K562 (cell line): Measurements from ENCODE around the gene LMO3. TPM values are rescaled to one million over a fixed set of nuclear protein-coding genes. Genes with fewer than 3 reads are reported as not detected.

Source experiments
- ESRRB ChIP-seq: fragments of 250-450 bp; sonication (Bioruptor Pico); IDR thresholded peaks from 2 replicates; pipeline ENCODE4 v1.5.0; 2020; ENCODE audit warnings: mild to moderate bottlenecking, moderate library complexity, borderline replicate concordance
- NUFIP1 ChIP-seq: fragments of 450-650 bp; IDR thresholded peaks from 2 replicates; pipeline ENCODE4 v1.6.1; 2018; ENCODE audit not compliant: partially characterized antibody
- ZKSCAN8 ChIP-seq: fragments of 200-800 bp; sonication (Bioruptor generic); IDR thresholded peaks from 2 replicates; pipeline ENCODE4 v1.6.1; 2016; ENCODE audit warnings: missing genetic modification characterization, missing compliant biosample characterization
- polyA plus RNA-seq, 8 experiments: library from polyadenylated mRNA; depleted of rRNA in 4 of 8; stranded (reverse) in 5 of 8; unstranded in 3 of 8; fragments of >200 nt; fragmentation: Nextera tagmentation in 2 of 8; fragmentation: Illumina TruSeq in 1 of 8; extraction: Ambion mirVana in 2 of 8; extraction: Trizol in 1 of 8; gene quantifications; 2 replicates each; pipeline versions ENCODE4 v1.2.1 to v1.2.3, GENCODE V29; 2011 to 2014; ENCODE audit warnings: inconsistent platforms in 1 of 8, missing spikeins in 1 of 8
- total RNA-seq, 7 experiments: library from RNA; depleted of rRNA in 6 of 7; stranded (reverse); fragments of >200 nt in 6 of 7; fragmentation: Illumina TruSeq in 2 of 7; extraction: Trizol in 2 of 7; gene quantifications; 2 replicates each; pipeline versions ENCODE4 v1.2.1 to v1.2.3, GENCODE V29; 2011 to 2021; ENCODE audit warnings: low replicate concordance in 1 of 7
- TF ChIP-seq, protein P1 (sequence below): fragments of 450-650 bp; IDR thresholded peaks from 2 replicates; pipeline ENCODE4 v1.6.1; 2016; ENCODE audit warnings: mild to moderate bottlenecking, moderate library complexity

Gene LMO3
- total and polyA plus RNA-seq, 9 of the 15 experiments (the other 6 are each of a cell fraction or from before 2014, with no cell fraction given), result 0.04 to 0.40 (median 0.05) TPM; not detected in 6

DNA sequence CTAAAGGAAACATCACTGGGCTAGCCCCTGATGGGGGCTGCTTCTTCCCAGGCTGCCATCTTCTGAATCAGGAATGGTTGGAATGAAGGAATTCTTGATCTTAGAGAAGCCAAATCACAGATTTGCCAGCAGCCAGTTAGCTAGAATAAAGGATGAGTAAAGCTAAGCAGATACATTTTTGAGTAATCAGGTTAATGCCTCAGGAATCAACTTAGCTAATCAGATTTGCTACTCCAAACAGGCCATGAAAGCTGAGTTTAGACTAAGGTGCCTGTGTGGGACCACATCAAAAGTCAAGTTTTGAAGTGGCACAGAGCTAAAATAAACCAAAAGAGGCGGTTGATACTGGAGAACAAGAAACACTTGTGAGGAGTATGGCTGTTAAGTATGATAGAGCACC is 28.8 kb upstream of the LMO3 start (continued):
- TF ChIP-seq, protein P1, sequence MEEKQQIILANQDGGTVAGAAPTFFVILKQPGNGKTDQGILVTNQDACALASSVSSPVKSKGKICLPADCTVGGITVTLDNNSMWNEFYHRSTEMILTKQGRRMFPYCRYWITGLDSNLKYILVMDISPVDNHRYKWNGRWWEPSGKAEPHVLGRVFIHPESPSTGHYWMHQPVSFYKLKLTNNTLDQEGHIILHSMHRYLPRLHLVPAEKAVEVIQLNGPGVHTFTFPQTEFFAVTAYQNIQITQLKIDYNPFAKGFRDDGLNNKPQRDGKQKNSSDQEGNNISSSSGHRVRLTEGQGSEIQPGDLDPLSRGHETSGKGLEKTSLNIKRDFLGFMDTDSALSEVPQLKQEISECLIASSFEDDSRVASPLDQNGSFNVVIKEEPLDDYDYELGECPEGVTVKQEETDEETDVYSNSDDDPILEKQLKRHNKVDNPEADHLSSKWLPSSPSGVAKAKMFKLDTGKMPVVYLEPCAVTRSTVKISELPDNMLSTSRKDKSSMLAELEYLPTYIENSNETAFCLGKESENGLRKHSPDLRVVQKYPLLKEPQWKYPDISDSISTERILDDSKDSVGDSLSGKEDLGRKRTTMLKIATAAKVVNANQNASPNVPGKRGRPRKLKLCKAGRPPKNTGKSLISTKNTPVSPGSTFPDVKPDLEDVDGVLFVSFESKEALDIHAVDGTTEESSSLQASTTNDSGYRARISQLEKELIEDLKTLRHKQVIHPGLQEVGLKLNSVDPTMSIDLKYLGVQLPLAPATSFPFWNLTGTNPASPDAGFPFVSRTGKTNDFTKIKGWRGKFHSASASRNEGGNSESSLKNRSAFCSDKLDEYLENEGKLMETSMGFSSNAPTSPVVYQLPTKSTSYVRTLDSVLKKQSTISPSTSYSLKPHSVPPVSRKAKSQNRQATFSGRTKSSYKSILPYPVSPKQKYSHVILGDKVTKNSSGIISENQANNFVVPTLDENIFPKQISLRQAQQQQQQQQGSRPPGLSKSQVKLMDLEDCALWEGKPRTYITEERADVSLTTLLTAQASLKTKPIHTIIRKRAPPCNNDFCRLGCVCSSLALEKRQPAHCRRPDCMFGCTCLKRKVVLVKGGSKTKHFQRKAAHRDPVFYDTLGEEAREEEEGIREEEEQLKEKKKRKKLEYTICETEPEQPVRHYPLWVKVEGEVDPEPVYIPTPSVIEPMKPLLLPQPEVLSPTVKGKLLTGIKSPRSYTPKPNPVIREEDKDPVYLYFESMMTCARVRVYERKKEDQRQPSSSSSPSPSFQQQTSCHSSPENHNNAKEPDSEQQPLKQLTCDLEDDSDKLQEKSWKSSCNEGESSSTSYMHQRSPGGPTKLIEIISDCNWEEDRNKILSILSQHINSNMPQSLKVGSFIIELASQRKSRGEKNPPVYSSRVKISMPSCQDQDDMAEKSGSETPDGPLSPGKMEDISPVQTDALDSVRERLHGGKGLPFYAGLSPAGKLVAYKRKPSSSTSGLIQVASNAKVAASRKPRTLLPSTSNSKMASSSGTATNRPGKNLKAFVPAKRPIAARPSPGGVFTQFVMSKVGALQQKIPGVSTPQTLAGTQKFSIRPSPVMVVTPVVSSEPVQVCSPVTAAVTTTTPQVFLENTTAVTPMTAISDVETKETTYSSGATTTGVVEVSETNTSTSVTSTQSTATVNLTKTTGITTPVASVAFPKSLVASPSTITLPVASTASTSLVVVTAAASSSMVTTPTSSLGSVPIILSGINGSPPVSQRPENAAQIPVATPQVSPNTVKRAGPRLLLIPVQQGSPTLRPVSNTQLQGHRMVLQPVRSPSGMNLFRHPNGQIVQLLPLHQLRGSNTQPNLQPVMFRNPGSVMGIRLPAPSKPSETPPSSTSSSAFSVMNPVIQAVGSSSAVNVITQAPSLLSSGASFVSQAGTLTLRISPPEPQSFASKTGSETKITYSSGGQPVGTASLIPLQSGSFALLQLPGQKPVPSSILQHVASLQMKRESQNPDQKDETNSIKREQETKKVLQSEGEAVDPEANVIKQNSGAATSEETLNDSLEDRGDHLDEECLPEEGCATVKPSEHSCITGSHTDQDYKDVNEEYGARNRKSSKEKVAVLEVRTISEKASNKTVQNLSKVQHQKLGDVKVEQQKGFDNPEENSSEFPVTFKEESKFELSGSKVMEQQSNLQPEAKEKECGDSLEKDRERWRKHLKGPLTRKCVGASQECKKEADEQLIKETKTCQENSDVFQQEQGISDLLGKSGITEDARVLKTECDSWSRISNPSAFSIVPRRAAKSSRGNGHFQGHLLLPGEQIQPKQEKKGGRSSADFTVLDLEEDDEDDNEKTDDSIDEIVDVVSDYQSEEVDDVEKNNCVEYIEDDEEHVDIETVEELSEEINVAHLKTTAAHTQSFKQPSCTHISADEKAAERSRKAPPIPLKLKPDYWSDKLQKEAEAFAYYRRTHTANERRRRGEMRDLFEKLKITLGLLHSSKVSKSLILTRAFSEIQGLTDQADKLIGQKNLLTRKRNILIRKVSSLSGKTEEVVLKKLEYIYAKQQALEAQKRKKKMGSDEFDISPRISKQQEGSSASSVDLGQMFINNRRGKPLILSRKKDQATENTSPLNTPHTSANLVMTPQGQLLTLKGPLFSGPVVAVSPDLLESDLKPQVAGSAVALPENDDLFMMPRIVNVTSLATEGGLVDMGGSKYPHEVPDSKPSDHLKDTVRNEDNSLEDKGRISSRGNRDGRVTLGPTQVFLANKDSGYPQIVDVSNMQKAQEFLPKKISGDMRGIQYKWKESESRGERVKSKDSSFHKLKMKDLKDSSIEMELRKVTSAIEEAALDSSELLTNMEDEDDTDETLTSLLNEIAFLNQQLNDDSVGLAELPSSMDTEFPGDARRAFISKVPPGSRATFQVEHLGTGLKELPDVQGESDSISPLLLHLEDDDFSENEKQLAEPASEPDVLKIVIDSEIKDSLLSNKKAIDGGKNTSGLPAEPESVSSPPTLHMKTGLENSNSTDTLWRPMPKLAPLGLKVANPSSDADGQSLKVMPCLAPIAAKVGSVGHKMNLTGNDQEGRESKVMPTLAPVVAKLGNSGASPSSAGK, result no peak
- TF ChIP-seq ESRRB (CRISPR knock-in tag) (no peak), NUFIP1 (no peak), ZKSCAN8 (CRISPR knock-in tag) (no peak)
